K562 (cell line): Measurements from ENCODE around the gene NDST1.

Source experiments
- CBX3 ChIP-seq, 2 experiments: IDR thresholded peaks; 1 replicate in 1 of 2; 2 replicates in 1 of 2; pipeline ENCODE4 v1.6.1; 2012; ENCODE audit warnings: inconsistent platforms in 2 of 2, low read length in 2 of 2, borderline replicate concordance in 1 of 2, control low read depth in 1 of 2
- ETS2 ChIP-seq: IDR thresholded peaks from 2 replicates; pipeline ENCODE4 v1.6.1; 2016; ENCODE audit warnings: borderline replicate concordance, missing genetic modification characterization, mild to moderate bottlenecking, moderate library complexity, missing compliant biosample characterization; ENCODE audit not compliant: poor library complexity, severe bottlenecking
- MCM3 ChIP-seq: fragments of 450-650 bp; IDR thresholded peaks from 2 replicates; pipeline ENCODE4 v1.6.1; 2016
- STAT5B ChIP-seq: fragments of 250-450 bp; sonication (Bioruptor Pico); IDR thresholded peaks from 2 replicates; pipeline ENCODE4 v1.8.0; 2021; ENCODE audit warnings: mild to moderate bottlenecking, inconsistent platforms
- ZBTB7A ChIP-seq: IDR thresholded peaks from 2 replicates; pipeline ENCODE4 v1.6.1; 2011; ENCODE audit warnings: low read depth, mild to moderate bottlenecking, low read length, moderate library complexity, borderline replicate concordance; ENCODE audit not compliant: control insufficient read depth
- ZEB2 ChIP-seq: fragments of 450-650 bp; IDR thresholded peaks from 2 replicates; pipeline ENCODE4 v1.6.1; 2016
- ZNF232 ChIP-seq: sonication (generic); formaldehyde crosslinking; IDR thresholded peaks from 2 replicates; pipeline ENCODE4 v1.8.0; 2022; ENCODE audit warnings: mild to moderate bottlenecking, missing genetic modification reagents
- TF ChIP-seq, protein P1 (sequence below): fragments of 250-450 bp; sonication (Bioruptor Pico); IDR thresholded peaks from 2 replicates; pipeline ENCODE4 v1.8.0; 2021; ENCODE audit warnings: moderate library complexity, mild to moderate bottlenecking, inconsistent platforms
- TF ChIP-seq, protein P2 (sequence below): fragments of 450-650 bp; IDR thresholded peaks from 2 replicates; pipeline ENCODE4 v1.6.1; 2016

DNA sequence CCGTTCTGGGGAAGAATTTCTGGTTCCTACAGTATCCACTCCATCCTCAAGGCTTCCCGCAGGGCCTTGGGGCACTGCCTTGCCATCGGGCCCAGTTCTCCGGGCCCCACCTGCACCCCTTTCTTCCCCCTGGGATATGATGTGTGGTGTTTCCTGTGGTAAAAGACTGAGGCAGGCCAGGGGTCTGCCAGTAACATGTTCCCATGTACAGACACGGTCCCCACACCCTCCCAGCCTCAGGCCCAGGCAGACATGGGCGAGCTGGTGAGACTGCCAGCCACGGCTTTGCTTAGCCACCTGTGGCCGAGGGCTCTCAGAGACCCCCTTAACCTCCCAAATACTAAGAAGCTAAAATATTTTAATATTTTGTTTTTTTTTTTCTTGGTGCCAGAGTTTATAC is 46.0 kb downstream of the NDST1 start:
- TF ChIP-seq ETS2 = no peak
- TF ChIP-seq, protein P1, sequence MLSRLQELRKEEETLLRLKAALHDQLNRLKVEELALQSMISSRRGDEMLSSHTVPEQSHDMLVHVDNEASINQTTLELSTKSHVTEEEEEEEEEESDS (CRISPR knock-in tag) = no peak
- no peak for TF ChIP-seq ZBTB7A
- no peak for TF ChIP-seq MCM3
- TF ChIP-seq, protein P2, sequence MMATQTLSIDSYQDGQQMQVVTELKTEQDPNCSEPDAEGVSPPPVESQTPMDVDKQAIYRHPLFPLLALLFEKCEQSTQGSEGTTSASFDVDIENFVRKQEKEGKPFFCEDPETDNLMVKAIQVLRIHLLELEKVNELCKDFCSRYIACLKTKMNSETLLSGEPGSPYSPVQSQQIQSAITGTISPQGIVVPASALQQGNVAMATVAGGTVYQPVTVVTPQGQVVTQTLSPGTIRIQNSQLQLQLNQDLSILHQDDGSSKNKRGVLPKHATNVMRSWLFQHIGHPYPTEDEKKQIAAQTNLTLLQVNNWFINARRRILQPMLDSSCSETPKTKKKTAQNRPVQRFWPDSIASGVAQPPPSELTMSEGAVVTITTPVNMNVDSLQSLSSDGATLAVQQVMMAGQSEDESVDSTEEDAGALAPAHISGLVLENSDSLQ = no peak
- TF ChIP-seq STAT5B (CRISPR knock-in tag) = no peak
- no peak for TF ChIP-seq ZEB2
- TF ChIP-seq CBX3 (IDR thresholded peaks at IDR 0.05; ENCODE audit: borderline replicate concordance in 1 of 2, low read length in 2 of 2) = no peak
- TF ChIP-seq ZNF232 (CRISPR knock-in tag) = no peak
